Activated T-helper 9 cell treated with anti-CD3 and anti-CD28 coated beads, Interleukin-2, amount 50 U/mL, for 16 hours (primary cell): ENCODE measurements around the gene PNPLA7.
A peak's percentile ranks its signal among the peaks of the same experiment; 100 is the strongest.

ENCODE experiments used
- DNase-seq: peaks from one replicate; pipeline ENCODE4 v3.0.0-alpha.2; 2020; ENCODE audit warnings: low read depth

PNPLA7 gene

GRCh38 chr9:137449931-137450538 is 100.2 kb downstream of the PNPLA7 start:
- no peak for DNase-seq

- no peak for DNase-seq
Measured at GRCh38 chr9:137449081-137449844, 100.9 kb downstream of the PNPLA7 start.

- DNase-seq: no peak
Measured at GRCh38 chr9:137448602-137448962, 101.6 kb downstream of the PNPLA7 start.

- DNase-seq: no peak
Measured at GRCh38 chr9:137447722-137448601, 102.2 kb downstream of the PNPLA7 start.

- no peak for DNase-seq
Measured at GRCh38 chr9:137446851-137447471, 103.2 kb downstream of the PNPLA7 start.

- DNase-seq: no peak
Measured at GRCh38 chr9:137445930-137446431, 104.2 kb downstream of the PNPLA7 start.

GRCh38 chr9:137445275-137445807 is 104.9 kb downstream of the PNPLA7 start:
- peak; percentile 70 for DNase-seq

- DNase-seq: no peak
Measured at GRCh38 chr9:137444106-137444790, 106.0 kb downstream of the PNPLA7 start.

GRCh38 chr9:137441935-137442321 is 108.3 kb downstream of the PNPLA7 start:
- DNase-seq: no peak

GRCh38 chr9:137441289-137441934 is 108.8 kb downstream of the PNPLA7 start, which contains the start of gene ENTPD8:
TSS of gene ENTPD8 (minus strand) at chr9:137441357. CDS start at chr9:137438285, 3,072 bp downstream.
- DNase-seq: no peak

- no peak for DNase-seq
Measured at GRCh38 chr9:137439158-137439714, 111.0 kb downstream of the PNPLA7 start.

GRCh38 chr9:137438591-137439157 is 111.5 kb downstream of the PNPLA7 start:
- DNase-seq: no peak

GRCh38 chr9:137437691-137438590 is 112.3 kb downstream of the PNPLA7 start:
- no peak for DNase-seq

GRCh38 chr9:137436761-137437600 is 113.2 kb downstream of the PNPLA7 start:
- DNase-seq: no peak

- DNase-seq: no peak
Measured at GRCh38 chr9:137435980-137436760, 114.0 kb downstream of the PNPLA7 start.

- DNase-seq: no peak
Measured at GRCh38 chr9:137435381-137435891, 114.8 kb downstream of the PNPLA7 start.
